WTC11 (cell line): ENCODE measurements around the gene B3GALNT2.

Experiments
- CBFB ChIP-seq: sonication (generic); formaldehyde crosslinking; IDR thresholded peaks from 2 replicates; pipeline ENCODE4 v1.8.1; 2022; ENCODE audit warnings: mild to moderate bottlenecking, low read depth, missing genetic modification reagents
- E2F5 ChIP-seq: sonication (generic); formaldehyde crosslinking; IDR thresholded peaks from 2 replicates; pipeline ENCODE4 v1.8.1; 2022; ENCODE audit warnings: mild to moderate bottlenecking, moderate library complexity, missing genetic modification reagents
- ETV6 ChIP-seq: sonication (generic); formaldehyde crosslinking; IDR thresholded peaks from 2 replicates; pipeline ENCODE4 v1.8.1; 2022; ENCODE audit warnings: mild to moderate bottlenecking, missing genetic modification reagents
- GABPB1 ChIP-seq: sonication (generic); formaldehyde crosslinking; IDR thresholded peaks from 2 replicates; pipeline ENCODE4 v1.8.1; 2023; ENCODE audit warnings: mild to moderate bottlenecking, missing genetic modification reagents
- TF ChIP-seq, protein P1 (sequence below): fragments of 200-600 bp; IDR thresholded peaks from 2 replicates; pipeline ENCODE4 v1.8.0; 2022; ENCODE audit warnings: antibody characterized with exemption
- TF ChIP-seq, protein P2 (sequence below): sonication (generic); formaldehyde crosslinking; IDR thresholded peaks from 2 replicates; pipeline ENCODE4 v1.8.1; 2022; ENCODE audit warnings: missing genetic modification reagents, borderline replicate concordance

- TF ChIP-seq, protein P1, sequence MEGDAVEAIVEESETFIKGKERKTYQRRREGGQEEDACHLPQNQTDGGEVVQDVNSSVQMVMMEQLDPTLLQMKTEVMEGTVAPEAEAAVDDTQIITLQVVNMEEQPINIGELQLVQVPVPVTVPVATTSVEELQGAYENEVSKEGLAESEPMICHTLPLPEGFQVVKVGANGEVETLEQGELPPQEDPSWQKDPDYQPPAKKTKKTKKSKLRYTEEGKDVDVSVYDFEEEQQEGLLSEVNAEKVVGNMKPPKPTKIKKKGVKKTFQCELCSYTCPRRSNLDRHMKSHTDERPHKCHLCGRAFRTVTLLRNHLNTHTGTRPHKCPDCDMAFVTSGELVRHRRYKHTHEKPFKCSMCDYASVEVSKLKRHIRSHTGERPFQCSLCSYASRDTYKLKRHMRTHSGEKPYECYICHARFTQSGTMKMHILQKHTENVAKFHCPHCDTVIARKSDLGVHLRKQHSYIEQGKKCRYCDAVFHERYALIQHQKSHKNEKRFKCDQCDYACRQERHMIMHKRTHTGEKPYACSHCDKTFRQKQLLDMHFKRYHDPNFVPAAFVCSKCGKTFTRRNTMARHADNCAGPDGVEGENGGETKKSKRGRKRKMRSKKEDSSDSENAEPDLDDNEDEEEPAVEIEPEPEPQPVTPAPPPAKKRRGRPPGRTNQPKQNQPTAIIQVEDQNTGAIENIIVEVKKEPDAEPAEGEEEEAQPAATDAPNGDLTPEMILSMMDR, result no peak
- no peak for TF ChIP-seq E2F5 (CRISPR knock-in tag)
- no peak for TF ChIP-seq GABPB1 (CRISPR knock-in tag)
- no peak; the same call in 1 of the 2 replicates for TF ChIP-seq CBFB
- no peak for TF ChIP-seq ETV6 (CRISPR knock-in tag)
- TF ChIP-seq, protein P2, sequence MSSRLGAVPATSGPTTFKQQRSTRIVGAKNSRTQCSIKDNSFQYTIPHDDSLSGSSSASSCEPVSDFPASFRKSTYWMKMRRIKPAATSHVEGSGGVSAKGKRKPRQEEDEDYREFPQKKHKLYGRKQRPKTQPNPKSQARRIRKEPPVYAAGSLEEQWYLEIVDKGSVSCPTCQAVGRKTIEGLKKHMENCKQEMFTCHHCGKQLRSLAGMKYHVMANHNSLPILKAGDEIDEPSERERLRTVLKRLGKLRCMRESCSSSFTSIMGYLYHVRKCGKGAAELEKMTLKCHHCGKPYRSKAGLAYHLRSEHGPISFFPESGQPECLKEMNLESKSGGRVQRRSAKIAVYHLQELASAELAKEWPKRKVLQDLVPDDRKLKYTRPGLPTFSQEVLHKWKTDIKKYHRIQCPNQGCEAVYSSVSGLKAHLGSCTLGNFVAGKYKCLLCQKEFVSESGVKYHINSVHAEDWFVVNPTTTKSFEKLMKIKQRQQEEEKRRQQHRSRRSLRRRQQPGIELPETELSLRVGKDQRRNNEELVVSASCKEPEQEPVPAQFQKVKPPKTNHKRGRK (CRISPR knock-in tag), result no peak
These were observed at the start of gene B3GALNT2 for GRCh38 chr1:235504122-235504493.
